A673 (cell line): ENCODE data around the gene TEK. TPM values are rescaled to one million over a fixed set of nuclear protein-coding genes. Genes with fewer than 3 reads are reported as not detected.

Source experiments
- BruUV-seq: library from RNA; stranded (reverse); fragments of 400-500 nt; replicated peaks from 2 replicates; lab custom pipeline; 2021; lab: Mats Ljungman, UMichigan
- CTCF ChIA-PET: fragments of 300-600 bp; sonication (Branson Sonifier 250); formaldehyde crosslinking; loops from one replicate; lab custom pipeline; 2022; ENCODE audit warnings: antibody characterized with exemption; lab: Charles Lee
- POLR2A ChIA-PET: fragments of 300-600 bp; sonication (Branson Sonifier 250); formaldehyde crosslinking; loops from one replicate; lab custom pipeline; 2022; ENCODE audit warnings: antibody characterized with exemption; ENCODE audit not compliant: low non-redundant PET; lab: Charles Lee
- DNase-seq: peaks from one replicate; pipeline ENCODE4 v3.0.0-alpha.2; 2015; ENCODE audit warnings: low spot score
- H3K27ac ChIP-seq: fragments of 200-600 bp; sonication (generic); 2 replicates; pipeline ENCODE4 v1.5.1; 2016; ENCODE audit warnings: mixed run types, low read depth, mild to moderate bottlenecking, mixed read lengths, antibody characterized with exemption, low read length; ENCODE audit not compliant: poor library complexity, severe bottlenecking
- H3K27me3 ChIP-seq: fragments of 200-600 bp; sonication (generic); replicated peaks from 2 replicates; pipeline ENCODE4 v1.6.1; 2017; ENCODE audit warnings: mixed run types, low read depth, mild to moderate bottlenecking, mixed read lengths, antibody characterized with exemption, low read length; ENCODE audit not compliant: insufficient read depth, poor library complexity
- H3K36me3 ChIP-seq: fragments of 200-600 bp; sonication (generic); 2 replicates; pipeline ENCODE4 v1.6.1; 2016; ENCODE audit warnings: mixed run types, mild to moderate bottlenecking, mixed read lengths, antibody characterized with exemption, low read length; ENCODE audit not compliant: insufficient read depth, poor library complexity, severe bottlenecking
- H3K4me1 ChIP-seq: fragments of 200-600 bp; sonication (generic); 2 replicates; pipeline ENCODE4 v1.6.1; 2017; ENCODE audit warnings: mixed run types, mild to moderate bottlenecking, mixed read lengths, antibody characterized with exemption, low read length; ENCODE audit not compliant: insufficient read depth, poor library complexity, severe bottlenecking
- H3K4me3 ChIP-seq: fragments of 200-600 bp; sonication (generic); 2 replicates; pipeline ENCODE4 v1.5.1; 2016; ENCODE audit warnings: low read depth, mixed run types, mild to moderate bottlenecking, mixed read lengths, low read length; ENCODE audit not compliant: poor library complexity, severe bottlenecking
- H3K9me3 ChIP-seq: fragments of 200-600 bp; sonication (generic); 2 replicates; pipeline ENCODE4 v1.6.1; 2016; ENCODE audit warnings: mixed run types, low read depth, mild to moderate bottlenecking, mixed read lengths, antibody characterized with exemption, low read length; ENCODE audit not compliant: poor library complexity, severe bottlenecking
- EZH2 ChIP-seq: fragments of 200-600 bp; sonication (generic); IDR thresholded peaks from 2 replicates; pipeline ENCODE4 v1.6.1; 2017; ENCODE audit warnings: borderline replicate concordance, low read depth, mild to moderate bottlenecking, mixed read lengths, antibody characterized with exemption, low read length; ENCODE audit not compliant: poor library complexity, severe bottlenecking
- intact Hi-C: fragments of 100-400 bp; cut with micrococcal nuclease; formaldehyde crosslinking; loops from one replicate; pipeline ENCODE4 v1.10.0; 2022; ENCODE audit not compliant: unreplicated experiment
- total RNA-seq: library from RNA; stranded (reverse); gene quantifications from 2 replicates; pipeline ENCODE4 v1.2.3, GENCODE V29; 2021
- TF ChIP-seq, protein P1 (sequence below): fragments of 300-800, 200-600 bp; sonication (generic); conservative IDR thresholded peaks from 2 replicates; pipeline ENCODE4 v1.5.1; 2017; ENCODE audit warnings: low read depth, mild to moderate bottlenecking, antibody characterized with exemption, low read length, moderate library complexity, mixed read lengths

The TEK gene
- total RNA-seq, 1 experiment from 2014 or later: not detected

DNA sequence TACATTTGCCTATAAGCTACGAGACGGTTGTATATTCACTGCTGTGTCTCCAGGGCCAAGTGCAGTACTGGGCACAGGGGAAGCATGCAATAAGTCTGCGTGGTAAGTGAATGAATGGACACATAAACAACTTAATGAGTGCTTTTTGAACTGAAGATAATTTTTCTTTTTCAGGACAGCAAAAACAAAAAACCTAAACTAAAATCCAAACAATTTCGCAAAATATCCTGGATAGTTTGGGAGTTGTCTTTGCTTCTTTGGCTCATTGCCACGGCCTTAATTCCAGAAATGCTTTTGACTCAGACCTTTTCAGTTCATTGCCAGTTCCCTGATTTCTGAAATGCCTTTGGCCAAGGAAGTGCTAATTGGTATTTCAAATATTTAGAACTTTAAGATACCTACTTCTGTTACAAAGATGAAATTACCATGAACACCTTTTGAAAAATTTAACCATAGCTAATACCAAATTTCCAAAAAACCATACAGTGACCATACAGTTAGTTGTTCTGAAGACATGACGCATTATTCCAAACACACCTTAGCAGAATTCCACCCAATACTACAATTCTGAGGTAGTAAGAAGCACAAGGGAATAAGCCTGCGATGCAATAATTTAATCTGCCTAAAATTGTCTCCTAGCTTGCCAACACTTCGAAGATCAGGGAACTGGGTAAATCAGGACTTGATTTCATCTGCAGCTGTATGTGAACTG lies 42.8 kb downstream of the TEK start:
- Histone ChIP-seq H3K36me3 (no peaks in the 10 kb centered on the region), H3K9me3 (no peaks in the 10 kb centered on the region), H3K27me3 (no peaks in the 10 kb centered on the region), H3K4me3 (no peak overlapping the region), H3K4me1 (no peaks in the 10 kb centered on the region), H3K27ac (no peak overlapping the region)
- no peak for DNase-seq
- no peak for TF ChIP-seq EZH2
- TF ChIP-seq, protein P1, sequence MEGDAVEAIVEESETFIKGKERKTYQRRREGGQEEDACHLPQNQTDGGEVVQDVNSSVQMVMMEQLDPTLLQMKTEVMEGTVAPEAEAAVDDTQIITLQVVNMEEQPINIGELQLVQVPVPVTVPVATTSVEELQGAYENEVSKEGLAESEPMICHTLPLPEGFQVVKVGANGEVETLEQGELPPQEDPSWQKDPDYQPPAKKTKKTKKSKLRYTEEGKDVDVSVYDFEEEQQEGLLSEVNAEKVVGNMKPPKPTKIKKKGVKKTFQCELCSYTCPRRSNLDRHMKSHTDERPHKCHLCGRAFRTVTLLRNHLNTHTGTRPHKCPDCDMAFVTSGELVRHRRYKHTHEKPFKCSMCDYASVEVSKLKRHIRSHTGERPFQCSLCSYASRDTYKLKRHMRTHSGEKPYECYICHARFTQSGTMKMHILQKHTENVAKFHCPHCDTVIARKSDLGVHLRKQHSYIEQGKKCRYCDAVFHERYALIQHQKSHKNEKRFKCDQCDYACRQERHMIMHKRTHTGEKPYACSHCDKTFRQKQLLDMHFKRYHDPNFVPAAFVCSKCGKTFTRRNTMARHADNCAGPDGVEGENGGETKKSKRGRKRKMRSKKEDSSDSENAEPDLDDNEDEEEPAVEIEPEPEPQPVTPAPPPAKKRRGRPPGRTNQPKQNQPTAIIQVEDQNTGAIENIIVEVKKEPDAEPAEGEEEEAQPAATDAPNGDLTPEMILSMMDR: no peak
- POLR2A ChIA-PET: no interaction called here
- CTCF ChIA-PET: no interaction called here
- intact Hi-C loops: no loop called here
- no TSS peak for BruUV-seq

DNA sequence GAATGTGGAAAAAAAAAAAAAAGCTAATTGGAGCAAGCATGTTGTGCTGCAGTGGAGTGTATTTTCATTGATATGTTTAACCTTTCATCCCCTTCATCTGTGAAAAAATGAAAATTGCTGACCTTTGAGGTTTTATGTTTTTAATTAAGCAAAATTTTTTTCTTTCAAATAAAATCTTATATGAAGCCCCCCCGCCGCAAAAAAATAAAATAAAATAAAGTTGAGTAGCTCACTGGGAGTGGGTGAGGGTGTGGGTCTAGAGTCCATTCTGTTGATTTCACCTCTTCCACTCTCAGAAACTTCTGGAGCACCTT lies 43.3 kb downstream of the TEK start:
- CTCF ChIA-PET: no interaction called here
- Histone ChIP-seq H3K4me1 (no peaks in the 10 kb centered on the region), H3K36me3 (no peaks in the 10 kb centered on the region), H3K27ac (no peak overlapping the region), H3K9me3 (no peaks in the 10 kb centered on the region), H3K27me3 (no peaks in the 10 kb centered on the region), H3K4me3 (no peak overlapping the region)
- BruUV-seq: no TSS peak
- intact Hi-C loops: no loop called here
- POLR2A ChIA-PET: no interaction called here
- no peak for DNase-seq
- TF ChIP-seq EZH2: no peak
- TF ChIP-seq, protein P1: no peak

DNA sequence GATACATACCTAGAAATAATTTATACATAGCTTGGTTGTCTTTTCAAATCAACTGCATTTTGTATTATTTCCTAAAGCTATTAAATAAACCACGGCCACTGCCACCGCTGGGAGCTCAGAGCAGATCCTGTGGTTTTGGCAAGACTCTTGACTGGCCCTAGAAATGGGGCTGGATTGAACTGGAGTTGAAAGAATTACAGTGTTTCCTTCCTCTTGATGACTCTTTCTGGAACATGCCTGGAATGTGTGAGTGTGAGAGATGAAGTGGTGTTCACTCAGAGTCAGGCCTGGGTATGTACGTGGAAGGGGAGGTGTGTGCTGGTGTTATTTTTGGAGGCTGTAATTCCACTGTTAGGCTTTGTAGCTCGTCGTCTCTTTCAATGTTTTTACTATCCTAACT lies 45.9 kb downstream of the TEK start:
- ChIA-PET CTCF (no interaction called here), POLR2A (no interaction called here)
- no peaks in the 10 kb centered on the region for H3K36me3 ChIP-seq
- no TSS peak for BruUV-seq
- no peak for DNase-seq
- TF ChIP-seq EZH2: no peak
- TF ChIP-seq, protein P1: no peak
- no peak overlapping the region for H3K27ac ChIP-seq
- intact Hi-C loops: no loop called here
- H3K9me3 ChIP-seq: no peaks in the 10 kb centered on the region
- no peaks in the 10 kb centered on the region for H3K4me1 ChIP-seq
- H3K27me3 ChIP-seq: no peaks in the 10 kb centered on the region
- H3K4me3 ChIP-seq: no peak overlapping the region
